ENCODE measurements around the gene OR10G4. TPM values are rescaled to one million over a fixed set of nuclear protein-coding genes. Genes with fewer than 3 reads are reported as not detected.

Gene OR10G4
- total RNA-seq, 1 experiment from 2014 or later, result 0.07 TPM

GRCh38 chr11:124043420-124043819 lies 30.6 kb downstream of the OR10G4 start:
- DNase-seq, result no peak
- Histone ChIP-seq H3T11ph (ENCODE audit: low read length) (no peak overlapping the region), H3K4me2 (ENCODE audit: insufficient read depth, insufficient read length, low read length) (no peak overlapping the region), H4K5ac (ENCODE audit: insufficient read length, low read depth, low read length) (no peak overlapping the region), H2BK5ac (ENCODE audit: insufficient read length, low read length) (no peak overlapping the region), H2AK5ac (ENCODE audit: insufficient read length, low read length) (no peak overlapping the region), H4K20me1 (ENCODE audit: control insufficient read depth, insufficient read depth, insufficient read length) (no peaks in the 10 kb centered on the region), H3K79me1 (ENCODE audit: insufficient read depth, low read depth, low read length, poor library complexity, severe bottlenecking) (no peaks in the 10 kb centered on the region), H3K18ac (ENCODE audit: insufficient read length, low read depth, low read length) (no peak overlapping the region), H3K14ac (ENCODE audit: insufficient read depth, low read length) (no peak overlapping the region), H2AFZ (ENCODE audit: low read length) (no peak overlapping the region), H3K27ac (ENCODE audit: insufficient read length, low read depth, low read length) (no peak overlapping the region), H3K4me1 (ENCODE audit: insufficient read depth, low read length) (no peaks in the 10 kb centered on the region), H3K9me3 (ENCODE audit: control insufficient read depth, low read depth, low read length) (no peaks in the 10 kb centered on the region), H3K27me3 (ENCODE audit: insufficient read depth, low read length) (no peaks in the 10 kb centered on the region), H3K23ac (ENCODE audit: insufficient read length, low read depth, low read length) (no peak overlapping the region), H2BK15ac (ENCODE audit: low read depth, low read length) (no peak overlapping the region), H3K56ac (ENCODE audit: insufficient read length, low read depth, low read length) (no peak overlapping the region), H3K79me2 (ENCODE audit: insufficient read depth, low read length) (no peaks in the 10 kb centered on the region), H3K23me2 (ENCODE audit: insufficient read length, low read depth, low read length, poor library complexity, severe bottlenecking) (no peaks in the 10 kb centered on the region), H2BK120ac (ENCODE audit: low read depth, low read length, poor library complexity, severe bottlenecking) (no peak overlapping the region), H2BK12ac (ENCODE audit: insufficient read length, low read depth, low read length) (no peak overlapping the region), H3K4ac (ENCODE audit: low read depth, low read length) (no peak overlapping the region), H3K9ac (ENCODE audit: extremely low read depth, insufficient read length, low read length) (no peak overlapping the region), H4K91ac (ENCODE audit: insufficient read length, low read depth, low read length) (no peak overlapping the region), H4K8ac (replicated peaks; ENCODE audit: insufficient read length, low read depth, low read length) (no peak overlapping the region), H2BK20ac (ENCODE audit: low read depth, low read length, poor library complexity, severe bottlenecking) (no peak overlapping the region)
- no peak overlapping the region for H3K27ac Mint-ChIP-seq
- H3K9me3 Mint-ChIP-seq, result no peaks in the 10 kb centered on the region; a peak in 1 of 5 replicates
- H3K27me3 Mint-ChIP-seq (ENCODE audit: low read depth), result no peaks in the 10 kb centered on the region
- no peak overlapping the region for H3K4me3 Mint-ChIP-seq
- H3K4me1 Mint-ChIP-seq, result peaks cover 0 to 8% of the 10 kb centered on the region in 2 experiments; a peak in 2 of 4 replicates
- H3K36me3 Mint-ChIP-seq (ENCODE audit: insufficient read depth in 1 of 3, low read depth in 3 of 3), result no peaks in the 10 kb centered on the region
- TF ChIP-seq, protein P1, sequence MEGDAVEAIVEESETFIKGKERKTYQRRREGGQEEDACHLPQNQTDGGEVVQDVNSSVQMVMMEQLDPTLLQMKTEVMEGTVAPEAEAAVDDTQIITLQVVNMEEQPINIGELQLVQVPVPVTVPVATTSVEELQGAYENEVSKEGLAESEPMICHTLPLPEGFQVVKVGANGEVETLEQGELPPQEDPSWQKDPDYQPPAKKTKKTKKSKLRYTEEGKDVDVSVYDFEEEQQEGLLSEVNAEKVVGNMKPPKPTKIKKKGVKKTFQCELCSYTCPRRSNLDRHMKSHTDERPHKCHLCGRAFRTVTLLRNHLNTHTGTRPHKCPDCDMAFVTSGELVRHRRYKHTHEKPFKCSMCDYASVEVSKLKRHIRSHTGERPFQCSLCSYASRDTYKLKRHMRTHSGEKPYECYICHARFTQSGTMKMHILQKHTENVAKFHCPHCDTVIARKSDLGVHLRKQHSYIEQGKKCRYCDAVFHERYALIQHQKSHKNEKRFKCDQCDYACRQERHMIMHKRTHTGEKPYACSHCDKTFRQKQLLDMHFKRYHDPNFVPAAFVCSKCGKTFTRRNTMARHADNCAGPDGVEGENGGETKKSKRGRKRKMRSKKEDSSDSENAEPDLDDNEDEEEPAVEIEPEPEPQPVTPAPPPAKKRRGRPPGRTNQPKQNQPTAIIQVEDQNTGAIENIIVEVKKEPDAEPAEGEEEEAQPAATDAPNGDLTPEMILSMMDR (conservative IDR thresholded peaks at IDR 0.05), result no peak
- WGBS (ENCODE audit: extremely low coverage, insufficient read length, low lambda C conversion rate), result no CpG with 5 or more reads among the region's 4 CpGs
